ENCODE data around the gene ELMO1.

The ELMO1 gene

DNA sequence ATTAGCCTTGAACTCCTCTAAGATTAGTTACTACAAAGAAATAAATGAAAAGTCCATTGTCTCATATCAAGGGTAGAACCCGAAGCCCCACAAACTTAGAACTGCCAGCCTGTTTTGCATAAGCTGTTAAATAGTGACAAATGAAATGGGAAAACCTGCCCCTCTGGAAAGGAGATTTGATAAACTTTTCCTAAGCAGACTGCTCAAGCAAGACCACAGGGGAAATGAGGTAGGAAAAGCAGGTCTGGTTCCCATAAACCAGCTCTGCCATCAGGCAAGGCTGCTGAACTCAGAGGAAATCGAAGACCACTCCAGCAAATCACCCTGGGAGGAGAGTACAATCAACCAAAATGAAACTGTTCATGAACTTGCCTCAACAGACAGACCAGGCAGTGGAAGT, 542.8 kb downstream of the ELMO1 start:
- TF ChIP-seq, protein P1, sequence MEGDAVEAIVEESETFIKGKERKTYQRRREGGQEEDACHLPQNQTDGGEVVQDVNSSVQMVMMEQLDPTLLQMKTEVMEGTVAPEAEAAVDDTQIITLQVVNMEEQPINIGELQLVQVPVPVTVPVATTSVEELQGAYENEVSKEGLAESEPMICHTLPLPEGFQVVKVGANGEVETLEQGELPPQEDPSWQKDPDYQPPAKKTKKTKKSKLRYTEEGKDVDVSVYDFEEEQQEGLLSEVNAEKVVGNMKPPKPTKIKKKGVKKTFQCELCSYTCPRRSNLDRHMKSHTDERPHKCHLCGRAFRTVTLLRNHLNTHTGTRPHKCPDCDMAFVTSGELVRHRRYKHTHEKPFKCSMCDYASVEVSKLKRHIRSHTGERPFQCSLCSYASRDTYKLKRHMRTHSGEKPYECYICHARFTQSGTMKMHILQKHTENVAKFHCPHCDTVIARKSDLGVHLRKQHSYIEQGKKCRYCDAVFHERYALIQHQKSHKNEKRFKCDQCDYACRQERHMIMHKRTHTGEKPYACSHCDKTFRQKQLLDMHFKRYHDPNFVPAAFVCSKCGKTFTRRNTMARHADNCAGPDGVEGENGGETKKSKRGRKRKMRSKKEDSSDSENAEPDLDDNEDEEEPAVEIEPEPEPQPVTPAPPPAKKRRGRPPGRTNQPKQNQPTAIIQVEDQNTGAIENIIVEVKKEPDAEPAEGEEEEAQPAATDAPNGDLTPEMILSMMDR (conservative IDR thresholded peaks at IDR 0.05; ENCODE audit: low read depth), result no peak
- no peak overlapping the region for H3K27ac ChIP-seq
- ChIA-PET CTCF (no interaction called here), POLR2A (ENCODE audit: low non-redundant PET) (no interaction called here)
- DNase-seq (ENCODE audit: low spot score), result no peak

DNA sequence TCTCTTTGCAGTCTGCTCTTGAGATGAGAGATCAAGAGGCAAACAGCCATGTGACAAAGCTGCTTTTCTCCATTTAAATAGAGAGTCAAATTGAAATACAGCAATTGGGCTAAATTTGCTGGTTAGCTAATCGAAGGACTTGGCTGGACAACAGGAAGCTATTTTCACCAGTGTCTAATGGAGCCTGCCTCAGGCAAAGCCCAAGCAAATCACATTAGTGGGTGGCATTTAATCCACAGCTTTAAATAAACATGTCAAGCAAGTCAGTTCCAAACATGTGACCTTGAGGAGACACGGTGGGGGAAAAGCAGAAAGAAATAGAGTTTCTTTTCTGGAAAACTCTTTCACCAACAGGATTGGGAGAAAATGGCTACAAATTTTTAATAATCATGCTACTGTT, 543.9 kb downstream of the ELMO1 start:
- ChIA-PET POLR2A (ENCODE audit: low non-redundant PET) (no interaction called here), CTCF (no interaction called here)
- TF ChIP-seq, protein P1 (conservative IDR thresholded peaks at IDR 0.05; ENCODE audit: low read depth), result no peak
- H3K27ac ChIP-seq, result no peak overlapping the region
- no peak for DNase-seq (ENCODE audit: low spot score)

DNA sequence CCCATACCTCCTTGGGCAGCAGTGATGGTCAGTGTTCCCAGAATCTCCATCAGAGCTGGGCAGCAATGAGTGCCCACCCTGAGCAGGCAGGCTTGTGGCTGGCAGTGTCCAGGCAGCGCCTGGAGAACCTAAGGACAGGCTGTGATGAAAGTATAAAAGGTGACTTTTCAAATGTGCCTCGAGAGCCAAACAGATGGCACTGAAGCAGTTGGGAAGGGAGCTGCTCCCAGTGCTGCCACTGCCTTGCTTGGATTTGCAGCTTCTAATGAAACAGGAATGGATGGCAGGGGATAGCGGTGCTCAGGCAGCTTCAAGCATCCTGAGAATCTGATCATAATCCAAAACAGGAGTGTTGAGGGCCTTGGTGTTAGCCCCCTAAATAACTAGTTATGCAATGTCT, 544.6 kb downstream of the ELMO1 start:
- CTCF ChIA-PET, result no interaction called here

DNA sequence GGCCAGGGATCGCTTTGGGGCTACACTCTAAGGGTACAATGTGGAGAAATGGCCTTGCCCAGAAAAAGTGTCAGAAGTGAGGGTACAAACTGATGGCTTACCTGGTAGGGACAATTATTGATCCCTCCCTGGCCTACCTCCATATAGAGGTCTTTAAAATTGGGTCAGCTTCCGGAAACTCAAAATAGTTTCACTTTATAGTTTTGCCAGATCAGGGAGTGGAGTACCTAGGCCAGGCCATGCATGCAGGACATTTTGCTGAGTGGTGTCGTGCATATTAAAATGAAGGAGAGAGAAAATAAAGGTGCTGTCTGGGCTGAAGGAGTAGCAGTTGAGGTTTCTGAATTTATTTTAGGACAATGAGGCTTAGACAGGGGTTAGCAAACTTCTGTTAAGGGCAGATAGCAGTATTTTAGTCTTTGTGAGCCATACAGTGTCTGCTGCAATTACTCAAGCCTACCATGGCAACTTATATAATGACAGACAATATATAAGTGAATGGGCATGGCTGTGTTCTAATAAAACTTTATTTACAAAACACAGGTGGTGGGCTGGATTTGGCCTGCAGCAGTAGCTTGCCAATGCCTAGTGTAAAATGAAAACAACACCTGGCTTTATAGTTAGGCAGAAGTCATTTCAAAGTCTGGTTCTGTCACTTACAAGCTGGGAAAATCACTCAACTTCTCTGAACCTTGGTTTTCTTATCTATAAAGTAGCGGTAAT, 547.5 kb downstream of the ELMO1 start:
- TF ChIP-seq, protein P1 (conservative IDR thresholded peaks at IDR 0.05; ENCODE audit: low read depth), result no peak
- POLR2A ChIA-PET (ENCODE audit: low non-redundant PET), result no interaction called here
- CTCF ChIA-PET, result no interaction called here
- no peak overlapping the region for H3K27ac ChIP-seq
- no peak for DNase-seq (ENCODE audit: low spot score)

More for the DNA sequence above, 544.6 kb downstream of the ELMO1 start:
- DNase-seq (ENCODE audit: low spot score), result no peak
- no peak overlapping the region for H3K27ac ChIP-seq
- POLR2A ChIA-PET (ENCODE audit: low non-redundant PET), result no interaction called here
- TF ChIP-seq, protein P1 (conservative IDR thresholded peaks at IDR 0.05; ENCODE audit: low read depth), result no peak

DNA sequence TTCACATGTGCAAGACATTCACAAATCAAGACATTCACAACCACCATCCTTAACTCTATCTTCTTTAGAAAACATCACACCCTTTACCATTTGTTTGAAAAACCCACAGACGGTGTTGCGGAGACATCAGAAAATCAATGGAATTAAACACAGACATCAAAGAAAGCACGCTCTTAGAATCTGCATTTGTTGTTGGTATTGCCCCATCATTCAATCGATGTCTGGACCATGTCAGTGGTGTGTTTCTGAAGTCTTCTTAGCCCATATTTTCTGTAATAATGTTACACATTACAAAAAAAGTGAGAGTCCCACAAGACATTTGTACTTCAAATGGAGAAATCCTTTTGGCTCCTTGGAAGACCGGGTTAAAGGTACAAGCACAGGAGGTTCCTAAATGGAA, 550.5 kb downstream of the ELMO1 start:
- DNase-seq (ENCODE audit: low spot score), result no peak
- ChIA-PET POLR2A (ENCODE audit: low non-redundant PET) (no interaction called here), CTCF (no interaction called here)
- no peak overlapping the region for H3K27ac ChIP-seq
- TF ChIP-seq, protein P1 (conservative IDR thresholded peaks at IDR 0.05; ENCODE audit: low read depth), result no peak

DNA sequence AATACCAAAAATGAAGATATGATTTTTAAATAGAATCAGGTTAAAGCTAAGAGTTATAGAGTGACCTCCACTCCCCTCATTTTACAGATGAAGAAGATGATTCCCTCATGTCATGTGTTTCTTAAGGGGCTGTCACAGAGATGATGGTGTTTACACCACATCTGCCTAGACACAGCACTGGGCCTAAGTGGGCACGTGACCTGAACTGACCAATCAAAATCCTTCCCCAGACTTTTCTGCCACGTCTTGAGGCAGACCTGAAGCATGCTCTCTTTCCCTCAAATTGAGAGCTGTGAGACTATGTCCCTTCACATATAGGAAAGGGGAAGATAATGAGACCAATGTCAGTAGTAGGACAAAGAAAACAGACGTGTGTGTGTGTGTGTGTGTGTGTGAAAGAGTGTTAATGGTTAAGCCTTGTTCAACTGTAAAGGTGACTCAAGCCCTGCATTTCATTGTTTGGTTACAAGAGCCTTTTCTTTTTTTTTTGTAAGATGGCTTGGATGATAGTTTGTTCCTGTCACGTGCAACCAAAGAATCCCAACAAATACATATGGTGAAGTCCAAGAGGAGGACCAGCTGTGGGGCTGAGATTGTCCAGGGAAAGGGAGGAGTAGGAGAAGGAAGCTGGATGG, 551.6 kb downstream of the ELMO1 start:
- POLR2A ChIA-PET (ENCODE audit: low non-redundant PET), result no interaction called here
- CTCF ChIA-PET, result interaction anchor here (0.6 kb wide), 1 partner anchor 732 kb away, joined by 4 read pairs; no protein-coding TSS in a partner anchor
- DNase-seq (ENCODE audit: low spot score), result no peak
- TF ChIP-seq, protein P1 (conservative IDR thresholded peaks at IDR 0.05; ENCODE audit: low read depth), result no peak
- H3K27ac ChIP-seq, result no peak overlapping the region
